ENCODE measurements around the gene USP24. TPM values are rescaled to one million over a fixed set of nuclear protein-coding genes. Genes with fewer than 3 reads are reported as not detected.

The USP24 gene
- total RNA-seq, 5 donors from 2014 or later (not counting 1 experiment from before 2014, with no cell fraction given), result 58.9 to 90.7 (median 64.0) TPM

DNA sequence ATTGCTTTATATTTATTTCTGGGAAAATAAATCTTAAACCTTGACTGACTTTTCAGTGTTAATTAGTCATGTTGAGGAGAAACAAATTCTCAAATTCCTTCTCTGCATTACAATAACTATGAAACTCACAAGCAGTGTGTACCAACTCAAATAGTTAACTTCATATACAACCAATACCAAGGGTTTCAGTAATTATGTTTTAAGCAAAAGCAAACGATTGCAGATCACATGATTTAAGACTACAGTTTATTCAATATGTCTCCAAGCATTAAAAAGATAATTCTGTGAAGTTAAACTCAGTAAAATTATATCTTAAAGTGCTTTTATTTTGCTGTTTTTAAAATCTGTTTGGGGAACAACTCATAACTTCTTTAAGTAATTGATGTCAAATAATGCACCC is 147.2 kb downstream of the USP24 start:
- no CpG with 5 or more reads among the region's 1 CpG for WGBS (ENCODE audit: insufficient coverage)
- Histone ChIP-seq H3K27ac (ENCODE audit: low read length) (no peak overlapping the region), H3K4me3 (ENCODE audit: control insufficient read depth in 1 of 2, extremely low read depth in 1 of 2, low read length in 1 of 2) (no peak overlapping the region), H3K4me1 (ENCODE audit: control insufficient read depth in 1 of 2, extremely low read depth in 1 of 2, insufficient read depth in 2 of 2, low read length in 2 of 2) (no peaks in the 10 kb centered on the region), H3K36me3 (ENCODE audit: control insufficient read depth in 2 of 2, extremely low read depth in 1 of 2, insufficient read depth in 1 of 2, low read length in 1 of 2) (peaks cover 18 to 56% of the 10 kb centered on the region in 2 donors), H3K27me3 (replicated peaks in 1 of 2; ENCODE audit: control insufficient read depth in 2 of 2, extremely low read depth in 1 of 2, insufficient read depth in 2 of 2, low read length in 1 of 2) (no peaks in the 10 kb centered on the region), H3K9me3 (no peaks in the 10 kb centered on the region)
- CTCF ChIA-PET, result no interaction called here
- no peak overlapping the region for H3K4me3 Mint-ChIP-seq
- H3K4me1 Mint-ChIP-seq, result no peaks in the 10 kb centered on the region
- H3K27ac Mint-ChIP-seq, result no peak overlapping the region
- no peak for DNase-seq
- no peaks in the 10 kb centered on the region for H3K9me3 Mint-ChIP-seq
- peaks cover 57% of the 10 kb centered on the region for H3K36me3 Mint-ChIP-seq
- no peak for ATAC-seq (replicated peaks in 1 of 4)
- H3K27me3 Mint-ChIP-seq, result no peaks in the 10 kb centered on the region
- POLR2A ChIA-PET, result no interaction called here

DNA sequence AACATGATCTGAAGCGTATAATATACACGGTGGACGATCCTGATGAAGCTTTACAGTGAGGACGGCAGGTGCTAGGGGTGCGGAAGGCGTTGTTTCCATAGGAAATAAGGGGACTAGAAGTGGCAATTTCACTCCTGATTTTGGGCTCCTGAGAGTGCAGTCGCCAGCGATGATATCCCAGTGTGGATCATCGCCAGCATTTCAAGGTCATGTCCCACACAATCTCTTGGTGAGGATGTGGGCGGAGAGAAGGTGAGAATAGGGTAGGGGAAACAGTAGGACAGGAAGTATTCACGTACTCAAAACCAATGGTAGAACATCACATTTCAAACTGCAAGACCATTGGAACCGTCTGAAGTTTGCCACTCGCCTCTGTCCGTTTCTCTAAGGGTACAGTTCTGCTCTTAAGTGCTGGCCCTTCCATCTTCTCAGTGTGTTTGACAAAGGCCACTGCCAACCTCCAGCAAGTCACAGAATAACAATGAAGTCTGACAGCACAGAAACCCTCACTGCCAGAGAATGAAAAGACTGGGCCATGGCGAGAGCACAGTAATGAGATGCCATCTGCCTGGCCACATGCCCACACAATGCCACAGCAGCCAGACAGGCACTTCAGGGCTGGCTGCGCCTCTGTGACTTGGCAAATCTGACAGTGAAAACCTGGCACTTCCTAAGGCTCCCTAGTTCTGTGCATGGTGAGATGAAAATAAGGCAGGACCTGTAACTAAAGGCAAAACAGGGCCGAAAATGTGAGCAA is 148.0 kb downstream of the USP24 start:
- Histone ChIP-seq H3K4me1 (ENCODE audit: control insufficient read depth in 1 of 2, extremely low read depth in 1 of 2, insufficient read depth in 2 of 2, low read length in 2 of 2) (no peaks in the 10 kb centered on the region), H3K36me3 (ENCODE audit: control insufficient read depth in 2 of 2, extremely low read depth in 1 of 2, insufficient read depth in 1 of 2, low read length in 1 of 2) (peaks cover 18 to 49% of the 10 kb centered on the region in 2 donors), H3K4me3 (ENCODE audit: control insufficient read depth in 1 of 2, extremely low read depth in 1 of 2, low read length in 1 of 2) (no peak overlapping the region), H3K9me3 (no peaks in the 10 kb centered on the region), H3K27me3 (replicated peaks in 1 of 2; ENCODE audit: control insufficient read depth in 2 of 2, extremely low read depth in 1 of 2, insufficient read depth in 2 of 2, low read length in 1 of 2) (no peaks in the 10 kb centered on the region), H3K27ac (ENCODE audit: low read length) (no peak overlapping the region)
- no peak for ATAC-seq (replicated peaks in 1 of 4)
- Mint-ChIP-seq H3K27ac (no peak overlapping the region), H3K36me3 (peaks cover 51% of the 10 kb centered on the region), H3K4me3 (no peak overlapping the region), H3K27me3 (no peaks in the 10 kb centered on the region), H3K4me1 (no peaks in the 10 kb centered on the region), H3K9me3 (no peaks in the 10 kb centered on the region)
- CTCF ChIA-PET, result no interaction called here
- WGBS (ENCODE audit: insufficient coverage), result 95% methylated on average over 12 of the region's 17 CpGs
- POLR2A ChIA-PET, result no interaction called here
- no peak for DNase-seq

GRCh38 chr1:55065648-55066047 is 149.5 kb downstream of the USP24 start:
- DNase-seq (no peak), ATAC-seq (replicated peaks in 1 of 4) (no peak)
- WGBS (ENCODE audit: insufficient coverage), result 97% methylated on average over 3 of the region's 4 CpGs
- Histone ChIP-seq H3K27me3 (replicated peaks in 1 of 2; ENCODE audit: control insufficient read depth in 2 of 2, extremely low read depth in 1 of 2, insufficient read depth in 2 of 2, low read length in 1 of 2) (no peaks in the 10 kb centered on the region), H3K4me1 (ENCODE audit: control insufficient read depth in 1 of 2, extremely low read depth in 1 of 2, insufficient read depth in 2 of 2, low read length in 2 of 2) (no peaks in the 10 kb centered on the region), H3K36me3 (ENCODE audit: control insufficient read depth in 2 of 2, extremely low read depth in 1 of 2, insufficient read depth in 1 of 2, low read length in 1 of 2) (peaks cover 10 to 33% of the 10 kb centered on the region in 2 donors), H3K4me3 (ENCODE audit: control insufficient read depth in 1 of 2, extremely low read depth in 1 of 2, low read length in 1 of 2) (no peak overlapping the region), H3K9me3 (no peaks in the 10 kb centered on the region), H3K27ac (ENCODE audit: low read length) (no peak overlapping the region)
- Mint-ChIP-seq H3K27me3 (no peaks in the 10 kb centered on the region), H3K36me3 (peaks cover 37% of the 10 kb centered on the region), H3K4me3 (no peak overlapping the region), H3K4me1 (no peaks in the 10 kb centered on the region), H3K9me3 (no peaks in the 10 kb centered on the region), H3K27ac (no peak overlapping the region)
- ChIA-PET CTCF (no interaction called here), POLR2A (no interaction called here)

- H3K4me3 ChIP-seq (ENCODE audit: control insufficient read depth in 1 of 2, extremely low read depth in 1 of 2, low read length in 1 of 2), result no peak overlapping the region
- H3K36me3 ChIP-seq (ENCODE audit: control insufficient read depth in 2 of 2, extremely low read depth in 1 of 2, insufficient read depth in 1 of 2, low read length in 1 of 2), result peaks cover 10 to 26% of the 10 kb centered on the region in 2 donors
- no peak for DNase-seq
- 100% methylated on average over 2 of the region's 2 CpGs for WGBS (ENCODE audit: insufficient coverage)
- H3K27me3 Mint-ChIP-seq, result no peaks in the 10 kb centered on the region
- H3K27ac ChIP-seq (ENCODE audit: low read length), result no peak overlapping the region
- H3K27me3 ChIP-seq (replicated peaks in 1 of 2; ENCODE audit: control insufficient read depth in 2 of 2, extremely low read depth in 1 of 2, insufficient read depth in 2 of 2, low read length in 1 of 2), result peaks cover 0 to 5% of the 10 kb centered on the region in 2 experiments
- H3K4me3 Mint-ChIP-seq, result no peak overlapping the region
- no peaks in the 10 kb centered on the region for H3K9me3 Mint-ChIP-seq
- ChIA-PET POLR2A (no interaction called here), CTCF (no interaction called here)
- H3K4me1 Mint-ChIP-seq, result no peaks in the 10 kb centered on the region
- no peaks in the 10 kb centered on the region for H3K9me3 ChIP-seq
- ATAC-seq (replicated peaks in 1 of 4), result no peak
- H3K4me1 ChIP-seq (ENCODE audit: control insufficient read depth in 1 of 2, extremely low read depth in 1 of 2, insufficient read depth in 2 of 2, low read length in 2 of 2), result no peaks in the 10 kb centered on the region
- H3K36me3 Mint-ChIP-seq, result peaks cover 29% of the 10 kb centered on the region
- no peak overlapping the region for H3K27ac Mint-ChIP-seq
Observed at GRCh38 chr1:55064861-55065263, 150.3 kb downstream of the USP24 start.

DNA sequence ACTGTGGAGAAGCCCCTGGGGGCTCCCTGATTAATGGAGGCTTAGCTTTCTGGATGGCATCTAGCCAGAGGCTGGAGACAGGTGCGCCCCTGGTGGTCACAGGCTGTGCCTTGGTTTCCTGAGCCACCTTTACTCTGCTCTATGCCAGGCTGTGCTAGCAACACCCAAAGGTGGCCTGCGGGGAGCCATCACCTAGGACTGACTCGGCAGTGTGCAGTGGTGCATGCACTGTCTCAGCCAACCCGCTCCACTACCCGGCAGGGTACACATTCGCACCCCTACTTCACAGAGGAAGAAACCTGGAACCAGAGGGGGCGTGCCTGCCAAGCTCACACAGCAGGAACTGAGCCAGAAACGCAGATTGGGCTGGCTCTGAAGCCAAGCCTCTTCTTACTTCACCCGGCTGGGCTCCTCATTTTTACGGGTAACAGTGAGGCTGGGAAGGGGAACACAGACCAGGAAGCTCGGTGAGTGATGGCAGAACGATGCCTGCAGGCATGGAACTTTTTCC is 151.0 kb downstream of the USP24 start:
- no peaks in the 10 kb centered on the region for H3K4me1 Mint-ChIP-seq
- Histone ChIP-seq H3K36me3 (ENCODE audit: control insufficient read depth in 2 of 2, extremely low read depth in 1 of 2, insufficient read depth in 1 of 2, low read length in 1 of 2) (peaks cover 5 to 19% of the 10 kb centered on the region in 2 donors), H3K27ac (ENCODE audit: low read length) (no peak overlapping the region), H3K4me3 (ENCODE audit: control insufficient read depth in 1 of 2, extremely low read depth in 1 of 2, low read length in 1 of 2) (no peak overlapping the region), H3K9me3 (no peaks in the 10 kb centered on the region), H3K4me1 (ENCODE audit: control insufficient read depth in 1 of 2, extremely low read depth in 1 of 2, insufficient read depth in 2 of 2, low read length in 2 of 2) (no peaks in the 10 kb centered on the region), H3K27me3 (replicated peaks in 1 of 2; ENCODE audit: control insufficient read depth in 2 of 2, extremely low read depth in 1 of 2, insufficient read depth in 2 of 2, low read length in 1 of 2) (peaks cover 0 to 5% of the 10 kb centered on the region in 2 experiments)
- CTCF ChIA-PET, result no interaction called here
- peaks cover 23% of the 10 kb centered on the region for H3K36me3 Mint-ChIP-seq
- no peaks in the 10 kb centered on the region for H3K27me3 Mint-ChIP-seq
- POLR2A ChIA-PET, result no interaction called here
- DNase-seq (no peak), ATAC-seq (replicated peaks in 1 of 4) (peak in 2 of 4 experiments; percentile 21 to 37)
- 68% methylated on average over 8 of the region's 12 CpGs for WGBS (ENCODE audit: insufficient coverage)
- no peak overlapping the region for H3K4me3 Mint-ChIP-seq
- H3K9me3 Mint-ChIP-seq, result no peaks in the 10 kb centered on the region
- H3K27ac Mint-ChIP-seq, result no peak overlapping the region

GRCh38 chr1:55063577-55063942 is 151.6 kb downstream of the USP24 start:
- CTCF ChIA-PET, result interaction anchor here in 1 of 2 donors (0.8 kb wide), 1 partner anchor 17 kb away, joined by 5 read pairs; no protein-coding TSS in a partner anchor
- WGBS (ENCODE audit: insufficient coverage), result 86% methylated on average over 4 of the region's 9 CpGs
- no peak for ATAC-seq (replicated peaks in 1 of 4)

More at GRCh38 chr1:55063577-55063942, 151.6 kb downstream of the USP24 start:
- Mint-ChIP-seq H3K27ac (no peak overlapping the region), H3K4me1 (no peaks in the 10 kb centered on the region), H3K27me3 (no peaks in the 10 kb centered on the region), H3K9me3 (no peaks in the 10 kb centered on the region), H3K4me3 (no peak overlapping the region), H3K36me3 (peaks cover 17% of the 10 kb centered on the region)
- H3K27ac ChIP-seq (ENCODE audit: low read length), result no peak overlapping the region
- peaks cover 4 to 14% of the 10 kb centered on the region in 2 donors for H3K36me3 ChIP-seq (ENCODE audit: control insufficient read depth in 2 of 2, extremely low read depth in 1 of 2, insufficient read depth in 1 of 2, low read length in 1 of 2)
- POLR2A ChIA-PET, result no interaction called here
- H3K4me3 ChIP-seq (ENCODE audit: control insufficient read depth in 1 of 2, extremely low read depth in 1 of 2, low read length in 1 of 2), result no peak overlapping the region
- no peaks in the 10 kb centered on the region for H3K4me1 ChIP-seq (ENCODE audit: control insufficient read depth in 1 of 2, extremely low read depth in 1 of 2, insufficient read depth in 2 of 2, low read length in 2 of 2)
- no peaks in the 10 kb centered on the region for H3K9me3 ChIP-seq
- peaks cover 0 to 5% of the 10 kb centered on the region in 2 experiments for H3K27me3 ChIP-seq (replicated peaks in 1 of 2; ENCODE audit: control insufficient read depth in 2 of 2, extremely low read depth in 1 of 2, insufficient read depth in 2 of 2, low read length in 1 of 2)
- DNase-seq, result no peak
